SK-N-SH (cell line): ENCODE measurements around the gene SLC45A3. TPM values are rescaled to one million over a fixed set of nuclear protein-coding genes. Genes with fewer than 3 reads are reported as not detected.

ENCODE experiments used
- CTCF ChIA-PET: fragments of 300-600, 350-600 bp; formaldehyde crosslinking; extraction: SDS; loops from one replicate; lab custom pipeline; 2021; lab: Yijun Ruan, JAX
- POLR2A ChIA-PET: fragments of 350-600 bp; sonication (Branson Sonifier 250); formaldehyde crosslinking; extraction: SDS; loops from one replicate; lab custom pipeline; 2020; ENCODE audit warnings: antibody characterized with exemption, inconsistent platforms; lab: Yijun Ruan, JAX
- DNase-seq: peaks from one replicate; pipeline ENCODE4 v3.0.0; 2012
- H2AFZ ChIP-seq: fragments of 200-600 bp; sonication (generic); 2 replicates; pipeline ENCODE4 v1.8.1; 2016; ENCODE audit warnings: antibody characterized with exemption, mild to moderate bottlenecking, low read depth
- H3F3A ChIP-seq: fragments of 200-600 bp; sonication (generic); replicated peaks from 2 replicates; pipeline ENCODE3; 2016; ENCODE audit warnings: antibody characterized with exemption, mild to moderate bottlenecking; ENCODE audit not compliant: insufficient read depth
- H3K27ac ChIP-seq, 2 experiments: fragments of 200-500 bp in 1 of 2; fragments of 200-600 bp in 1 of 2; sonication (Bioruptor generic) in 1 of 2; sonication (generic), shearing (Covaris generic) in 1 of 2; 2 replicates each; pipeline versions ENCODE4 v1.5.1 to v1.6.1; 2014 to 2016; ENCODE audit warnings: low read depth in 2 of 2, inconsistent platforms in 1 of 2, low read length in 1 of 2, mild to moderate bottlenecking in 1 of 2, mixed read lengths in 1 of 2
- H3K27me3 ChIP-seq: fragments of 200-600 bp; sonication (generic), shearing (Covaris generic); 2 replicates; pipeline ENCODE4 v1.6.1; 2016; ENCODE audit warnings: mixed run types; ENCODE audit not compliant: insufficient read depth
- H3K36me3 ChIP-seq, 2 experiments: fragments of 200-500 bp in 1 of 2; fragments of 200-600 bp in 1 of 2; sonication (Bioruptor generic) in 1 of 2; sonication (generic) in 1 of 2; replicated peaks in 1 of 2; 2 replicates each; pipeline versions ENCODE3 to v1.5.1; 2014 to 2016; ENCODE audit warnings: low read length in 1 of 2, mild to moderate bottlenecking in 1 of 2; ENCODE audit not compliant: insufficient read depth in 2 of 2, control insufficient read depth in 1 of 2
- H3K4me1 ChIP-seq, 2 experiments: fragments of 200-500 bp in 1 of 2; fragments of 200-600 bp in 1 of 2; sonication (Bioruptor generic) in 1 of 2; sonication (generic), shearing (Covaris generic) in 1 of 2; 2 replicates each; pipeline versions ENCODE4 v1.5.1 to v1.6.1; 2014 to 2016; ENCODE audit warnings: low read depth in 1 of 2, low read length in 1 of 2, mixed run types in 1 of 2; ENCODE audit not compliant: insufficient read depth in 2 of 2, control insufficient read depth in 1 of 2
- H3K4me2 ChIP-seq: fragments of 200-600 bp; sonication (generic), shearing (Covaris generic); 2 replicates; pipeline ENCODE4 v1.6.1; 2017; ENCODE audit warnings: mixed run types
- H3K4me3 ChIP-seq, 2 experiments: fragments of 200-500 bp in 1 of 2; fragments of 200-600 bp in 1 of 2; sonication (Bioruptor generic) in 1 of 2; sonication (generic), shearing (Covaris generic) in 1 of 2; 2 replicates each; pipeline versions ENCODE4 v1.5.1 to v1.8.1; 2014 to 2016; ENCODE audit warnings: low read depth in 2 of 2, inconsistent platforms in 1 of 2, low read length in 1 of 2, mild to moderate bottlenecking in 1 of 2, mixed read lengths in 1 of 2, moderate library complexity in 1 of 2
- H3K79me2 ChIP-seq: fragments of 200-600 bp; sonication (generic); 2 replicates; pipeline ENCODE4 v1.8.1; 2017; ENCODE audit warnings: mild to moderate bottlenecking; ENCODE audit not compliant: insufficient read depth
- H3K9ac ChIP-seq: fragments of 200-600 bp; sonication (generic); 2 replicates; pipeline ENCODE4 v1.6.1; 2017; ENCODE audit warnings: mixed run types
- H3K9me2 ChIP-seq: fragments of 200-600 bp; sonication (generic); 2 replicates; pipeline ENCODE4 v1.6.1; 2017; ENCODE audit warnings: mixed run types
- H3K9me3 ChIP-seq: fragments of 200-600 bp; sonication (generic); 2 replicates; pipeline ENCODE4 v1.6.1; 2017; ENCODE audit warnings: mixed run types, mild to moderate bottlenecking, moderate library complexity
- H4K20me1 ChIP-seq: fragments of 200-600 bp; sonication (generic); 2 replicates; pipeline ENCODE4 v1.6.1; 2017; ENCODE audit warnings: mild to moderate bottlenecking, mixed run types; ENCODE audit not compliant: insufficient read depth
- CHD2 ChIP-seq: fragments of 150-350 bp; IDR thresholded peaks from 2 replicates; pipeline ENCODE4 v1.6.1; 2018; ENCODE audit warnings: low read length; ENCODE audit not compliant: partially characterized antibody
- GABPA ChIP-seq: IDR thresholded peaks from 2 replicates; pipeline ENCODE4 v1.4.0; 2012; ENCODE audit warnings: low read depth, mild to moderate bottlenecking
- POLR2AphosphoS5 ChIP-seq: IDR thresholded peaks from 2 replicates; pipeline ENCODE4 v1.6.1; 2012; ENCODE audit warnings: low read depth, low read length
- REST ChIP-seq: IDR thresholded peaks from 2 replicates; pipeline ENCODE4 v1.6.1; 2012; ENCODE audit warnings: mild to moderate bottlenecking, low read depth, low read length, moderate library complexity
- TAF1 ChIP-seq: IDR thresholded peaks from 2 replicates; pipeline ENCODE4 v1.6.1; 2012; ENCODE audit warnings: low read depth, mild to moderate bottlenecking, low read length, moderate library complexity, borderline replicate concordance
- YY1 ChIP-seq: IDR thresholded peaks from 2 replicates; pipeline ENCODE4 v1.4.0; 2012; ENCODE audit warnings: low read depth, mild to moderate bottlenecking
- WGBS: methylation state at CpG from one replicate; pipeline ENCODE4 v1.1.6; 2017; ENCODE audit warnings: low lambda C conversion rate; 5-methylcytosine and 5-hydroxymethylcytosine counted together
- polyA plus RNA-seq, 3 experiments: library from polyadenylated mRNA; depleted of rRNA; stranded (reverse); fragments of >200 nt; gene quantifications; 2 replicates each; pipeline ENCODE4 v1.2.3, GENCODE V29; 2012
- TF ChIP-seq, protein P1 (sequence below): IDR thresholded peaks from 2 replicates; pipeline ENCODE4 v1.4.0; 2012; ENCODE audit warnings: low read depth, borderline replicate concordance

SLC45A3 gene
- polyA plus RNA-seq, 1 of the 3 experiments (the other 2 are of a cell fraction), result 4.6 TPM

- POLR2A ChIA-PET, result interaction anchor here (0.7 to 0.8 kb wide), 3 partner anchors 12 to 14 kb away, joined by 3 read pairs; no protein-coding TSS in a partner anchor
Measured at GRCh38 chr1:205688171-205689080, 8.1 kb upstream of the SLC45A3 start.

More at GRCh38 chr1:205688171-205689080, 8.1 kb upstream of the SLC45A3 start:
- Histone ChIP-seq H3K27me3 (no peaks in the 10 kb centered on the region), H3K36me3 (no peaks in the 10 kb centered on the region), H2AFZ (no peak overlapping the region), H3K4me3 (no peak overlapping the region), H3K4me1 (no peaks in the 10 kb centered on the region), H3K9me3 (no peaks in the 10 kb centered on the region), H3K27ac (no peak overlapping the region), H3K9ac (no peak overlapping the region), H3F3A (no peaks in the 10 kb centered on the region), H3K79me2 (no peaks in the 10 kb centered on the region), H4K20me1 (no peaks in the 10 kb centered on the region), H3K4me2 (no peak overlapping the region), H3K9me2 (no peaks in the 10 kb centered on the region)
- CTCF ChIA-PET, result interaction anchor here (0.7 to 4.7 kb wide), 7 partner anchors 8 to 164 kb away, joined by 3 to 32 read pairs (median 6); partner anchors contain the start of gene SLC45A3
- TF ChIP-seq TAF1, result no peak
- TF ChIP-seq GABPA, result no peak
- TF ChIP-seq, protein P1, sequence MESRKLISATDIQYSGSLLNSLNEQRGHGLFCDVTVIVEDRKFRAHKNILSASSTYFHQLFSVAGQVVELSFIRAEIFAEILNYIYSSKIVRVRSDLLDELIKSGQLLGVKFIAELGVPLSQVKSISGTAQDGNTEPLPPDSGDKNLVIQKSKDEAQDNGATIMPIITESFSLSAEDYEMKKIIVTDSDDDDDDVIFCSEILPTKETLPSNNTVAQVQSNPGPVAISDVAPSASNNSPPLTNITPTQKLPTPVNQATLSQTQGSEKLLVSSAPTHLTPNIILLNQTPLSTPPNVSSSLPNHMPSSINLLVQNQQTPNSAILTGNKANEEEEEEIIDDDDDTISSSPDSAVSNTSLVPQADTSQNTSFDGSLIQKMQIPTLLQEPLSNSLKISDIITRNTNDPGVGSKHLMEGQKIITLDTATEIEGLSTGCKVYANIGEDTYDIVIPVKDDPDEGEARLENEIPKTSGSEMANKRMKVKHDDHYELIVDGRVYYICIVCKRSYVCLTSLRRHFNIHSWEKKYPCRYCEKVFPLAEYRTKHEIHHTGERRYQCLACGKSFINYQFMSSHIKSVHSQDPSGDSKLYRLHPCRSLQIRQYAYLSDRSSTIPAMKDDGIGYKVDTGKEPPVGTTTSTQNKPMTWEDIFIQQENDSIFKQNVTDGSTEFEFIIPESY, result no peak
- no peak for TF ChIP-seq YY1
- no peak for TF ChIP-seq POLR2AphosphoS5
- TF ChIP-seq REST, result no peak
- TF ChIP-seq CHD2, result no peak
- DNase-seq, result no peak
- WGBS, result 76% methylated on average over 6 of the region's 7 CpGs
